Adipose tissue (tissue), 3 donors: ENCODE data around the gene THSD4. TPM values are rescaled to one million over a fixed set of nuclear protein-coding genes. Genes with fewer than 3 reads are reported as not detected.

ENCODE experiments used
- H3K27ac ChIP-seq: one replicate; pipeline ENCODE4 v1.5.1; 2013; ENCODE audit warnings: low read depth, low read length
- WGBS, 3 donors: extraction: QIAGEN DNeasy Blood & Tissue Kit; methylation state at CpG; one replicate each; pipeline ENCODE4 v1.1.7; 2013; 5-methylcytosine and 5-hydroxymethylcytosine counted together
- polyA plus RNA-seq, 3 donors: library from polyadenylated mRNA; stranded (reverse); fragments of 200-250 nt; gene quantifications; one replicate each; pipeline ENCODE4 v1.2.3, GENCODE V29; 2013
- donor health status: healthy with polysubstance abuse.
- donor health status: Bipolar disorder and iron deficiency.
- donor health status: healthy.

The THSD4 gene
- polyA plus RNA-seq: 1 to 10 TPM; 1.6 to 3.1 (median 2.4) TPM

DNA sequence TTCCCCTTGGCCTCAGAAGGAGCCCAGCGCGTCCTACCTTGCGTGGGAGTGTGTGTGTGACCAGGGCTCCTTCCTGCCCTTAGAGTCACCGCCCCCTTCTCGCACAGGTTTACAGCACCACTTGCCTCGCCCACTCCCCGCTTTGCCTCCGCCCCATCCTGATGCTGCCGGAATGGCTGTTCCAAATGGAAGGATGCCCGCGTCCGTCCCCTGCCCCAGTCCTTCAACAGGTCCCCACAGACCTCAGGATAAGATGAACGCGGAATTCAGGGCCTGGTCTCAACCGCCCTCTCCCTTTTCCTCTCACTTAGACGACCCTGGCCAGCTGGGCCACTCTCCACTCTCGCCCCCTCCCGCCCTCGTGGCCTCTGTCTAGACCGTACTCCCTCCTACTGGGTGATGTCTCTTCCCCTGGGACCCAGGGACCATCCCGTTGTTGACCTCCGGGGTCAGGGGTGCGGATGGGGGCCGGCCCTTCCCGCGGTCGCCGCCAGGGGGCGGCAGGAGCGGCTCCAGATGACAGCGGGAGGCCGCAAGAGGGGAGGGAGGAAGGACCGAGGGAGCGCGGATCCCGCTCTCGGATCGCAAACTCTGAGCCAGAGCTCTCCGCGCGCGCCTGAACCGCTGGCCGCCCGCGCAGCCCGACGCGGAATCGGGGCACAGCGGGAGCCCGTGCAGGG lies at the start of gene THSD4:
THSD4 (plus strand) TSS at position 585 of the 680 bp plus-strand sequence.
- no peak within 1 kb of the TSS for H3K27ac ChIP-seq
- WGBS, 3 donors: 14 to 16% (median 15%) methylated on average over 36 to 52 of the region's 52 CpGs

DNA sequence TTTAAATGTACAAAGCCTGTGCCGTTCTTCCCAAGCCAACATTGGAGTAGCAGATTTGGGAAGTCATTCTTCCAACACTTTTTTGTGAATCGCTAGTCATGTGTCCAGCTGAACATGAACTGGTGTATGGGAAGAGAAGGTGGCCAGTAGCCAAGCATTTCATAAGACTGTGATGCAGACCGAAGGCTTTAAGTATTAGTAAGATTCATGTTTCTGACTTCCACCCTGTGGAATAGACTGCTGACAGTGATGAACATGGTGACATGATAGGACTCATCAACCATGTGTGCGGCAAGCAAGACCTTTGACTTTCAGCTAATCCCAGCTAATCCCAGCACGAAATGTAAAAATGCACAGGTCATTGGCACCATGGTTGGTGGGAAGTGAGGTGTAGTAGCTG lies 48.3 kb upstream of the THSD4 start:
- H3K27ac ChIP-seq: no peak overlapping the region
- WGBS, 3 donors: 71 to 79% (median 75%) methylated on average over 5 of the region's 5 CpGs

DNA sequence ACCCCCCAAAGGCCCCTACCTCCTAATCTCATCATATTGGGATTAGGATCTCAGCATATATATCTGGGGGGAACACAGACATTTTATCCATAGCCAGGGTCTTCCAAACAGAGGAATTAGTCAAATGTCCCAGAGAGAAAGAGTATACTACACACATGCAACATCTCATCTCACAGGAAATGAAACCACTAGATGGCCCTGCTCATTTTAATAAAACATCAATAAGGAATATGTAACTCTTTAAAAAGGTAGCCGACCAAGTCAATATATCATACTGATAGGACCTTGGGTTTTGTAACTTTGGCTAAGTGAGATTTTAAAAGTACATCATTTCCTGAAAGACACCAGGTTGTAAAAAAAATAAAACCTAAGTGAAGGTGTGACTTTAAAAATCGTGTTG lies 45.6 kb upstream of the THSD4 start:
- 47 to 78% (median 68%) methylated on average over 2 of the region's 2 CpGs for WGBS, 3 donors
- H3K27ac ChIP-seq: no peak overlapping the region

DNA sequence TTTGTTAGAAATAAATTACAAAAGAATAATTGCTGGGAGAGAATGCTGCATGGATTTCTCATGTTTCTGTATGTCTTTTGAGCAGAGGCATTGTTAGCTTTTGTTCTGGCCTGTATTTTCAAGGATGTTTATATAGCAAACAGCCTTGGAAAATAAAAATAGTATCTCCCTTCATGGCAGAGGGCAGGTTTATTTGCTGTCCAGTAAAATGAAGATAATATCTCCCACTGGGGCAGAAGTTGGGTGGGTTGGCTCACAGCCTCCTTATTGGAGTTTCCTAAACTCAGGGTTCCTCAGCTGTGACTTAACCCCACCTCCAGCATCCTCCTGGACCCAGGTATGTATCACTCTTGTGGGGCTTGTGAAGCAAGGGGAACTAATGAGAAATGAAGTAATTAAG lies 43.7 kb upstream of the THSD4 start:
- H3K27ac ChIP-seq: no peak overlapping the region

DNA sequence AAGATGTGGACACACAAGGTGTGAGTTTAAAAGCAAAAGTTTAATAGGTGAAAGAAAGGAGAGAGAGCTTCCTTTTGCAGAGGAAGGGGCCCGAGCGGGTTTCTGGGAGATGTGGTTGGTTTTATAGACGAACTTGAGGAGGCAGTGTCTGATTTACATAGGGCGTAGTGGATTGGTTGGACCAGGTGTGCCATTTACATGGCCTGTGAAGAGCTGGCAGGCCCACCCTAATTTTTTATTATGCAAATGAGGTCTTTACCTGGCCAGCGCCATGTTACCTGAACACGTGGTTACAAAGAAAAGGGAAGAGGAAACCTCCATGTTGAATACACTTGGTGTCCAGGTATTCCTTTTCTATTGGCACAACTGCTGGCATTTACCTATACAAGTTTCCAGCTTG lies 42.8 kb upstream of the THSD4 start:
- no peak overlapping the region for H3K27ac ChIP-seq
- WGBS, 3 donors: 82 to 94% (median 89%) methylated on average over 6 of the region's 6 CpGs

DNA sequence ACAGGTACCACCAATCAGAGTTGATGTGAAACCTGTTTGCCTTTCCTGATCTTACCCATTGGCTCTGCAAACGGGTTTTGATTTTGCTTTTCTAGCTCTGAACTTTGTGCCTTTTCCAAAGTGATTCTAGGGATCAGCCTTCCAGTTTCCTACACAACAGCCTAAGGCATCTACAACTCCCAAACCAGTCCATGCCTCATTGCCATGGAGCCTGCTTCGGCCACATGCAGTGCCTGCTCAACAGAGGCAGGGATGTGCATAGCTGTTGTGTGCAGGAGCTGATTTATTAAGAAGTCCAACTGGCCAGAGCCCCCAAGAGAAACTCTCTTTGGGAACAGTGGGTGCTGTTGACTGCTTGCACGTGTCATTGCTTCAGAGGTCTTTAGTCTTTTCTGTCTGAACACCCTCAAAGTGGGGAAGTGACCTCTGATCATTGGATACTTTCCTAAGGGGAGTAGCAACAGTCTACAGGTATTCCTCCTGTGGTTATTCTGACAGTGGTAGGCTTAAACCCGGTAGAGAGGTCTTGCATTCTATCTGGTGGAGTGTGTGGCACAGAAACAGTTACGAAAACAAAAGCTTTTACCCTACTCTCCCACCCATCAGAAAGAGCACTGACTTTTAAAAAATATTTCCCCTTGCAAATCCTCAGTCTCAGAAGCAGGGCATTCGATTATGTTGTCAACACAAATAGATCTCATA lies 36.6 kb upstream of the THSD4 start:
- no peak overlapping the region for H3K27ac ChIP-seq
- WGBS, 3 donors: 58 to 74% (median 63%) methylated on average over 6 of the region's 6 CpGs

DNA sequence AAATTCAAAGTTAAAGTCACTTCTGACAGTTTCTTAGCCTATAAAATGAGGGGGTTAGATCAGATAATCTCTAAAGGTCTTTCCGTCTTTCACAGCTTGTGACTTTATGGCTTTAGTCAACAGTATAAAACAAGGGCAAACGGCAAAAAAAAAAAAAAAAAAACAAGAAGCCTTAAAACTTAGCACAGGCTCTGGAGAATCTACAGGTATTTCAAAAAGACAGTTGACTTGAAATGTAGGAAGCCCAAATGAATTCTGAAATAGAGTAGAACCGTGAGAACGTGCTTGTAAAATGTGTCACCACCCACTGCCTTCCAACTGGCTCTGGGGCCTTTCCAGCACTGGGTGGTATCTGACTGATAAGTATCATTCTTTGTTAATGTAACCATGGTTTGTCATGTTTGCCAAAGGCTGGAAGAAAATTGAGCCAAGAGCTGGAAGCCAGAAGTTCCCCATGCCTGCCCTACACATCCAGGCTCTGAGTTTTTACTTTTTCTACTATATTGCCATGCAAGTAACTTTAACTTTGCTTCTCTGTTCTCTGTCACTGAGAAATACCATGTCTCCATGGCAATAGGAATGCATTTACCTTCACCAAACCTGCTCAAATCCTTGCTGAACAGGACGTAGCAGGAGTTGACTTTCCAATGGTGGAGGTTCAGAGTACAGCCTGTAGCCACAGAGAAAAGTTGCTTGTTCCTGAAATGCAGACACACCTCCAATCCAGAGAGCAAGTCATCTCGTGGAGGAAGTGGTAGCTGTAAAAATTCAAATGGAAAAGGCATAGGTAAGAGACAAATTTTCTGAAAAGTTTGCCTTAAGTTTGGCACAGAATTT lies 35.8 kb upstream of the THSD4 start:
- 27 to 55% (median 47%) methylated on average over 6 of the region's 6 CpGs for WGBS, 3 donors
- H3K27ac ChIP-seq: no peak overlapping the region

DNA sequence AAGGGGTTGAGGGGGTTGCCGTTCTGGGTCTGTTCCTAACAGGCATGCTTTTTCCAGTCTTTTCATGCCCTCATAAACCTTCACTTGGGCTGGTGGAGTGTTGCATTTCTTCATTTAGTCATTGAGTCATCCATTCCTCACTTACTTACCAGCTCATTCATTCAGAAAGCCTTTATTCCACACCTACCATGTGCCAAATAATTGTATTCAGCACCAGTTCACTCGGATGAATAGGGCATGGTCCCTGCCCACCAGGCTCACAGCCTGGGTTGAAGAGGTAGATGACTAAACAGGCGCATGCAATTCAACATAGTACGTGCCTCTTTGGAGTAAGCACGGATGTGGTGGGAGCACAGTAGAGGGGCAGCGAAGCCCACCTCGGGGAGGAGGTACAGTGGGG lies 35.1 kb upstream of the THSD4 start:
- no peak overlapping the region for H3K27ac ChIP-seq
- 82 to 93% (median 90%) methylated on average over 7 of the region's 7 CpGs for WGBS, 3 donors

DNA sequence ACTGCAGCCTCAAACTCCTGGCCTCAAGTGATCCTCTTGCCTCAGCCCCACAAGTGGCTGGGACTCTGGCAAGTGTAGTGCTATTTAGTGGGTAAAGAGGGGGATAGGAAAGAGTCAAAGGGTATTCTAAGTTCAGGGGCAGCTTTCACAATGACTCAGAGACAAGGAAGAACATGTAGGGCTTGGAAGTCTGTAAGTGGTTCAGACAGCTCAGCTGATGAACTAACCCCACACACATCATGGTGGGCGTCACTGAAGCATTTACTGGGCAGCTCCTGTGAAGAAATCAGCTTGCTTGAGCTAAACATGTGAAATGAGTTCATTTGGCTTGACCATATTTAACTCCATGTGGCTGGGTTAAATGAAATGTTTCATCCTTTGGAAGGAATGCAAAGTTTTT lies 34.6 kb upstream of the THSD4 start:
- H3K27ac ChIP-seq: no peak overlapping the region
- WGBS, 3 donors: 40 to 63% (median 57%) methylated on average over 1 of the region's 1 CpG

DNA sequence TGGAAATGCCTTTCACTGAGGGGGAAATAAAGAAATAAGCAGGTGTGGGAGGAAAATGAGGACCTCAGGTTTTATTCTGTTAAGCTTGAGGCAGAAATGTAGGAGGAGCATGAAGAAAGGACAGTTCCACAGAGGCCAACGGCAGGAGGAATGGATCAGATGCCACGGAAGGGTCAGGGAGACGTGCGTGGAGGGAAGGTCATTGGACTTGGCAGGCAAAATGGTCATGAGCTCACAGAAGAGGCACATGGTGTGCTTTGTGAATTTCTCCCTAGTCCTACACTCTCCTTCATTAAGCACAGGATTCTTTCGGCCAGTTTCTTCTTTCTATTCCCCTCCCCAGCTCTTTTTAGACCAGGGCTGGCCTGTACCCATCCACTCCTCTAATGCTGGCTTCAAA lies 32.5 kb upstream of the THSD4 start:
- WGBS, 3 donors: 69 to 88% (median 83%) methylated on average over 5 of the region's 5 CpGs
- no peak overlapping the region for H3K27ac ChIP-seq

DNA sequence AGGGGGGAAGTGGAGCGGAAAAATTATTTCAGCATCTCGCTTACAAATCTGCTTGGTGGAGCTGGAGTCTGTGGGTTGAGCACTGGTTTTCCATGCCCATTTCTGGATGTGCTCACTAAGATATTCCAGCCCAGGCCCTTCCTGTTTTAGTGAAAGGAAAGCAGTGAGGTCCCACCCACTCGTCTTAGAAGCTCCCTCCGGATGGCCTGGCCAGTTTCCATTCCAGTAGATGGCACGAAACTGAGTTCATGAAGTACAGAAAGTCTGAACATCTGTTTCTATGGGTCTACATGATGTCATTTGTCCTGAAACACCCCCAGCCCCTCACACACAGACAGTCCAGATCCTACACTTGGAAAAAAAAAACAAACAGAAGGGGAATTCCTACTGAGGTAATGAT lies 31.9 kb upstream of the THSD4 start:
- WGBS, 3 donors: 57 to 70% (median 61%) methylated on average over 5 of the region's 5 CpGs
- H3K27ac ChIP-seq: no peak overlapping the region

DNA sequence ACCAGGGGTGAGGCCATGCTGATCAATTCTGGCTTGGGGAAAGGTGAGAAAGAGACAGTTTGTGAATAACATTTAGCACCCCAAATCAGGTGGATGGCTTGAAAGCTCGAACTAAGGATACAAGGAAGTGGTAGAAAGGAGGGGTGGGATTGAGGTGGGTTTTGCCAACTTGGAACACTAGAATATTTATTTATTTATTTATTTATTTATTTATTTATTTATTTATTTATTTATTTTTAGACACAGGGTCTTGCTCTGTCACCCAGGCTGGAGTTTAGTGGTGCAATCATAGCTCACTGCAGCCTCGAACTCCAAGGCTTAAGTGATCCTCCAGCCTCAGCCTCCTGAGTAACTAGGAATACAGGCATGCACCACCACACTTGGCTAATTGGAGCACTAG lies 31.0 kb upstream of the THSD4 start:
- no peak overlapping the region for H3K27ac ChIP-seq
- WGBS, 3 donors: 86 to 92% (median 92%) methylated on average over 2 of the region's 2 CpGs

DNA sequence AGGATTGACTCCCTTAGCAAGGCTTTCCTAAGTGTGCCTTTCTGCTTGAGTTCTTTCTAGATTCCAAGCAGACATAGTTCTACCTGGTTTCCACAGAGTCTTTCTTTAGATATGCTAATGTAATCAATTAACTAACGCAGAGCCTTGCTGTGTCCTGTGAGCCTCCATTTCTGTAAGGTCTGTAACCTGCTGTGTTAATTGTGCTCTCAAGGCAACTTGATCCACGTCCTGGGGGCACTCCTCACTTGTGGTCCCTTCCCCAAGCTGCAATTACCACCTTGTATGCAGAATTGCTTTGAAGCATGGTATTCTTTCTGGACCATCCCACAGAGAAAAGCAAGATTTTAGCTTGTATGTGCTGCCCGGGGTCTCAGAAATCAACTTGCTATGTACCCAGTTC lies 29.5 kb upstream of the THSD4 start:
- no peak overlapping the region for H3K27ac ChIP-seq
- 57 to 67% (median 65%) methylated on average over 3 of the region's 3 CpGs for WGBS, 3 donors

DNA sequence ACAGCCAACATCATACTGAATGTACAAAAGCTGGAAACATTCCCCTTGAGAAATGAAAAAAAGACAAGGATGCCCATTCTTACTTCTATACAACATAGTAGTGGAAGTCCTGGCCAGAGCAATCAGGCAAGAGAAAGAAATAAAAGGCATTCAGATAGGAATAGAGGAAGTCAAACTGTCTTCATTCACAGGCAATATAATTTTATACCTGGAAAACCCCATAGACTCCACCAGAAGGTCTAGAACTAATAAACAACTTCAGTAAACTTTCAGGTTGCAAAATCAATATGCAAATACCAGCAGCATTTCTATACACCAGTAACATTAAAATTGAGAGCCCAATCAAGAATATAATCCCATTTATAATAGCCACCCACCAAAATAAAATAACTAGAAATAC lies 27.1 kb upstream of the THSD4 start:
- H3K27ac ChIP-seq: no peak overlapping the region

DNA sequence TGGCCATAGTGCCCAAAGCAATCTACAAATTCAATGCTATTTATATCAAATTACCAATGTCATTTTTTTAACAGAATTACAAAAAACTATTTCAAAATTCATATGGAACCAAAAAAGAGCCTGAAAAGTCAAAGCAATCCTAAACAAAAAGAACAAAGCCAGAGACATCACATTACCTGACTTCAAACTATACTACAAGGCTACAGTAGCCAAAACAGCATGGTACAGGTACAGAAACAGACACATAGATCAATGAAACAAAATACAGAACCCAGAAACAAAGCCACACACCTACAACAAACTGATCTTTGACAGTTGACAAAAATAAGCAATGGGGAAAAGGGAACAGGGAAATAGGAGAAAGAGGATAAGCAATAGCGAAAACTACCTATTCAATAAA lies 26.6 kb upstream of the THSD4 start:
- H3K27ac ChIP-seq: no peak overlapping the region
- 75 to 100% (median 100%) methylated on average over 1 of the region's 1 CpG for WGBS, 3 donors

DNA sequence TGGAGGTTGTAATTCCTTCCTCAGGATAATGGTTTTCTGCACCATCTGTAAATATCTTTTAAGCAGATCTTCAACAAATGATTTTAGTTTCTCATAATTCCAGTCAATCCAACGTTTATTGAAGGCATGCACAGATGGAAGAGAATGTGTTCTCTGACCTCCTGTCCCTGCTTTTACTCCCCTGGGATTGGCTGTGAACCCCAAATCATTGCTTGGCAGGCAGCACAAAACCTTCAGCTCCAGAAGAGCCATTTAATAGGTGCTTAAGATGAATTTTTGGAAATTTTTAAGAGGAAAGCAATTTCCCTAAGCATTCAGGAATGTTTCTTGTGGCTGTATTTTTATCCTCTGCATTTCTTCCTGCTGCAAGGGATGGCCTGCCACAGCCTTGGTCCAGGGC lies 25.5 kb upstream of the THSD4 start:
- WGBS, 3 donors: 34 to 61% (median 49%) methylated on average over 1 of the region's 1 CpG

DNA sequence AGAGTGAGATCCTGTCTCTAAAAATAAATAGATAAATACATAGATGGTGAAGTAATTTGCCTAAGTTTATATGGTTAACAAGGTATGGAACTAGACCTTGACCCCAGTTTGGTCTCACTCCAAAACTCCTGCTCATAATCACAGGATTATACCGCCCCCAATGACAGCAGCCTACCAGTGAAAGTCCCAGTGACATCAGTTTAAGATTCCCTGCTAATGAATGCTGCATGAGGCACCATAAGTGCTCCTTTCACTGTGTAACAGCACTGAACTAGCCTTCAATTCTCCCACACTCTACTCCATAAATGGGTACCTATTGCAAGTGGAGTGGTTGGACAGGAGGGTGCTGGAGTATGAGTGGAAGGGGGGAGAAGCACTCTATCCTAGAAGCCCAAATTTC lies 23.7 kb upstream of the THSD4 start:
- H3K27ac ChIP-seq: no peak overlapping the region
- WGBS, 3 donors: 60 to 72% (median 68%) methylated on average over 1 of the region's 1 CpG

More for the DNA sequence above, 25.5 kb upstream of the THSD4 start:
- no peak overlapping the region for H3K27ac ChIP-seq

DNA sequence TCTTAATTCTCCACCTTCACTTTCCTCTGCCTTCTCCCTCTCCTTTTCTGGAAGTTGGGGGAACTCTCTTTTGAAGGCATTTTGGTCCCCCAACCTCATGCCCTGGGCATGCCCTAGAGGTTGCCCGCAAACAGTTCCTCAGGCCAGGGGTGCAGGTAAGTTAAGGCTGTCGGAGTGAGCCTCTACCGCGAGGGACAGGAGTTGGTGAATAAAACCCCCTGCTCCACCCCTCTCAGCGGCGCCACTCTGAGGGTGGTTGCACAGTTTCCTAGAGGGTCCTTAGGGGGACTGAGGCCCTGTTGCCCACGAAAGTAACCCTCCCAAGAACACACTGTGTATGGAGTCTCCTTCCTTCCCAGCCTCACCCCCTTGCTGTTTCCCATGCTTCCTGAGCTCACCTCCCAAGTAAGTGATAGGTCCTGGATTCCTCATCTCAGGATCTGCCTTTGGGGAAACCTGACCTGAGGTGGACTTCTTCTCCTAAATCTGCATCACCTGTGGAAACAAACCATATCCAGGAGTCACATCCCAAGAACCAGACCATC lies 23.1 kb upstream of the THSD4 start:
- WGBS, 3 donors: 86 to 89% (median 89%) methylated on average over 7 of the region's 7 CpGs
- H3K27ac ChIP-seq: no peak overlapping the region
